ENCODE measurements around the gene KIF26A.

The KIF26A gene

GRCh38 chr14:104143521-104144452 is 5.4 kb downstream of the KIF26A start:
- no peak for DNase-seq (ENCODE audit: low spot score)

DNA sequence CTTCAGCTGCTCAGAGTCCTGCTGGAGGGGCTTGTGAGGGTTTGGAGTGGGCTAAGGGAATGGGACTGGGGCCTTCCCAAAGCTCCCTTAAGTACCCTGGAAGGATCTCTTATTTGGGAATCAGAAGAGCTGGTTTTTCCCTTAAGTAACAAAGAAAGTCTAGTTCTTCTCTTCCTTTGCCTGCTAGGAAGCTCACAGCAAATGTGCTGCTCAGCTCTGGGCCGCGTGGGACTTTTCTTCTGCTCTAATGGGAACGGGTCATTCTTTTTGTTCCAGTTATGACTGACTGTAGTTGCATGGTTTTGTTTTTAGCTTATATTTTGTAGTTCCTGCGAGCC is 6.0 kb downstream of the KIF26A start:
- DNase-seq (ENCODE audit: low spot score), result no peak

DNA sequence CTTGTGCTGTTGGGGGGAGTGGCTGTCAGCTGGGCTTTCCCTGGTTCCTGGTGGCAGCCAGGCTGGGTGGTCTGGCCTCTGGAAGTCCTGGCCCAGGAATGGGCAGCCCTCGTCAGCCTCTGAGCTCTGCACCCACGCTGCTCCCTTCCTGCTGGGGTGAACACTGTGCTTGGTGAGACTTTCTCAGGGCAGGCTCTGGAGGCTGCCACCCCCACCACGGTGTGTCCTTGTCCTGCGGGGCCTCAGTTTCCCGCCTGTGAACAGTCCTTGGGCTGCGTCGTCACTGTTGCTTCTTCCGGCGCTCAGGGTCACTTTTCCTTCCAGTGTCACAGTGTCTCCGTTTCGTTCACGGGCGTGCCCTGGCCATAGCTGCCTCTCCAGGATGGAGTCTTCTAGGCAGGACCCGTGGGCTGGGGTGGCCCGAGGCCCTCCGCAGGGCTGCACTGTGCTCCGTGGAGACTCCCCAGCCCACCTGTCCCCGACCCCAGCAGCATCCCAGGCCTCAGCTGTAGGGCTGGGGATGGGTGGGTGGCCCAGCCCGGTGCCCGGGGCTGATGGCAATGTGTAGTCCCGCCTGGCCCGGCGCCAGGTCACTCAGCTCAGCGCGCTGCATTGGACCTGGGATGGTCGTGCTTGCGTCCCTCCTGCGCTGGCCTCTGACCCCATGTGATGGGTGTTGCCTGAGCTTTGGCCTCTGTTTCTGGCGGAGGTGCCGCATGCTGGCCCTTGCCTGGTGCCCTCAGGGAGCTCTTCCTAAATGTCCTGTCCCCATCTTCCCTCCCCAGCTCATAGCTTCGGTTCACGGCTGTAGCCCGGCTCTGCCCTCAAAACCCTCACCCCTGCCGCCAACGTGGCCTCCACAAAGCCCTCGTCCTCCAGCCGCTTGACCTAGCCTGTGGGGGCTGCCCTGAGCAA is 6.8 kb downstream of the KIF26A start:
- no peak for DNase-seq (ENCODE audit: low spot score)

DNA sequence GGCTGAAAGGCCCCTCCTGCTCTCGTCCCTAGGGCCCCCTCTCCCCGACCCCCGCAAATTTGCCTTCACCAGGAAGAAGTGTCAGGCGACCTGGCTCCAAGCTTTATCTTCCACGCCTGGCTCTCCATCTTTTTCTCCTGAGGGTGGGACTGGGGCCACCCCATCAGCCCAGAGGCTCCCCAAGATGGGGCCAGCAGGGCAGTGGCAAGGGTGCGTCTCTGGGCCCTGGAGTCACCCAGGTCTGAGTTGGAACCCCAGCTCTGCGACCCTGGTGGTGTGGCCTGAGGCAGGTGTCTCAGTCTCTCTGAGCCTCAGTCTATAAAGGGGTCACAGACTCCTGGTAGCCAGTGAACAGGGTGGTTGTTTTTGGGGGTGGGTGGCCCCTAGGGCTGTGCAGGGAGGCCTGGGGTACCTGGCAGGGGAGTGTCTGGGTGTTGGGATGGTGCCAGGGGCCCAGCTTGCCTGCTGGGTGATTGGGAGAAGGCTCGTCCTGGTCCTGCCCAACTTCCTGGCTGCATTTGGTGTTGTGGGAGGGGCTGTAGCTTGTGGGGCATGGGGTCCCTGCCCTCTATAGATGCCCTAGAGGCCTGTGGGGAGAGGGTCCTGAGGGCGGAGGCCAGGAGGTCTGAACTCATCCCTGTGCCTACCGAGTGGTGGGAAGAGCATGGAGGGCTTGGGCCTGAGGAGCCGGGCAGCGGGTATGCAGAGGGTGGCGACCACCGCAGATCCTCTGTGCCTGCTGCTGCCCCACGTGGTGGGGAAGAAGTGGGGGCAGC is 7.6 kb downstream of the KIF26A start:
- no peak for DNase-seq (ENCODE audit: low spot score)

- DNase-seq (ENCODE audit: low spot score), result no peak
Measured at GRCh38 chr14:104146651-104147345, 8.4 kb downstream of the KIF26A start.

- DNase-seq (ENCODE audit: low spot score), result no peak
Measured at GRCh38 chr14:104147346-104148125, 9.1 kb downstream of the KIF26A start.

DNA sequence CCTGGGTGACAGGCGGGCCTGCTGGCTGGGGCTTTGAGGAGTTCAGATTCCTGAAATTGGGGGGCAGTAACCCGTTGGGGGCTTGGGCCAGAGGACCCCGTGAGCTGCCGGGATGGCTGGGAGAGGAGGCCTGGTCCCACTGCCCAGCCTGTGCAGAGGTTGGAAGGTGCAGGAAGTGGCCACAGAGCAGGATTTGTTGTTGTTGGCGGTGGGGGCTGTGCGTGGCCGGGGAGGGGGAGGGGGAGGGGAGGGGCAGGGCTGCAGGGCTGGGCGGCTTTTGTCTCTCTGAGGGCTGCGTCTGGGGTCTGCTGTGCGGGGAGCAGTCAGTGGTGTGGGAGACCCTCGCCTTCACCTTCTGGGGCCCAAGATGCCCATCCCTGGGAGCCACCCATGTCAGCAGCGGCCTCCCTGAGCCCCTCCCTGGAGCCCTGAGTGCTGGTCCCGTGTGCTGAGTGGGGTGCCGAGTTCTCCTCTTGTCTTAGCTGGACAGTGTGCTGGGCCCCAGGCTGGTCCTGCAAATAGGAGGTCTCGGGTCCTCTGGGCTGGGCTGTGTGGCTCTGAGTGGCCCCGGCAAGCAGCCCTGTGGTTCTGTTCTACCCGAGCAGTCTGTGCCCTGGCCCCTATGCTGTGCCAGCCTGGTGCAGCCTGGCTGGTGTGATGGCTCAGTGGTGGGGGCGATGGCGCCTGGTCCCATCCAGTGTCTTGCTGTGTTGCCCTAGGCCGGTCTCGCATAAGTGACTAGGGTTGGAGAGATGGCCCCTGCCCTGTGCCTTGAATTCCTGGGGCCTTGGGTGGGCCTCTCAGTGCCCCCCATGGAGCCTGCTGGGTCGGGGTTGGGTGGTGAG is 10.3 kb downstream of the KIF26A start:
- DNase-seq (ENCODE audit: low spot score), result no peak

DNA sequence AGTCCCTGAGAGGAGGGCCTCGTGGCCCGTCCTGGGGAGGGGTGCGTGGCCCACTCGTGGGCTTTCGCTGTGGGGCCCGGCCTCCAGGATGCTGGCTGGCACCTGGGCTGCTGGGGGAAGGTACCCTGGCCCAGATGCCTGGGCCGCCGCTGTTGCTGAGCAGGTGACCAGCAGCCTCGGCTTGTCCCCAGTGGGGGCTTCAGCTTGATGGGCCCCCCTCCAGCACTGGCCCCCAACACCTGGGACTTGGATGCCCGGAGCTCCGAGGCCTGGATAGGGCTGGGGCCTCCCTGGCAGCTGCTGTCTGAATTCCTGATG is 10.8 kb downstream of the KIF26A start:
- DNase-seq (ENCODE audit: low spot score), result no peak

GRCh38 chr14:104149617-104150135 is 11.3 kb downstream of the KIF26A start:
- no peak for DNase-seq (ENCODE audit: low spot score)

- peak; percentile 81 for DNase-seq (ENCODE audit: low spot score)
Measured at GRCh38 chr14:104150136-104151025, 12.0 kb downstream of the KIF26A start.

GRCh38 chr14:104151026-104151381 is 12.6 kb downstream of the KIF26A start:
- no peak for DNase-seq (ENCODE audit: low spot score)

- DNase-seq (ENCODE audit: low spot score), result no peak
Measured at GRCh38 chr14:104151566-104152245, 13.3 kb downstream of the KIF26A start.

GRCh38 chr14:104152246-104152575 is 13.8 kb downstream of the KIF26A start:
- no peak for DNase-seq (ENCODE audit: low spot score)

- no peak for DNase-seq (ENCODE audit: low spot score)
Measured at GRCh38 chr14:104152686-104153393, 14.5 kb downstream of the KIF26A start.

GRCh38 chr14:104153394-104153755 is 15.0 kb downstream of the KIF26A start:
- DNase-seq (ENCODE audit: low spot score), result peak; percentile 49

- DNase-seq (ENCODE audit: low spot score), result no peak
Measured at GRCh38 chr14:104154246-104154645, 15.9 kb downstream of the KIF26A start.

DNA sequence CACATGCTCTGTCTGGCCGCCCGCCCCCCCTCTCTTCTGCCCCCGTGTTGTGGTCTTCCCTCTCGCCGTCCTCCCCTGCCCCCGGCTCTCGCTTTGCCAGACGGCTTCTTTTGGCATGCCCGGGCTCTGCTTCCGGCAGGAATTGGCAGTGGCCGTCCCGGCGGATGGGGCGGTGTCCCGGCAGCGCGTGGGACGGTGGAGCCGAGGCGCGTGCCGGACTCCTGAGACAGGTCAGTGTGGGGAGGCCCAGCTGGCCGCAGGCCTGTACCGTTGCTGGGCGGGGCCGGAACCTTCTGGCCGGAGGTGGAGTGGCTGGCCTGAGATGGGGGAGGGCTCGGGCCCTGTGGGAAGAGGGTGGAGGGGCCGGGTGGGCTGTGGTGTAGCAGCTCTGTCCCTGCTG is 17.1 kb downstream of the KIF26A start:
- DNase-seq (ENCODE audit: low spot score), result no peak

DNA sequence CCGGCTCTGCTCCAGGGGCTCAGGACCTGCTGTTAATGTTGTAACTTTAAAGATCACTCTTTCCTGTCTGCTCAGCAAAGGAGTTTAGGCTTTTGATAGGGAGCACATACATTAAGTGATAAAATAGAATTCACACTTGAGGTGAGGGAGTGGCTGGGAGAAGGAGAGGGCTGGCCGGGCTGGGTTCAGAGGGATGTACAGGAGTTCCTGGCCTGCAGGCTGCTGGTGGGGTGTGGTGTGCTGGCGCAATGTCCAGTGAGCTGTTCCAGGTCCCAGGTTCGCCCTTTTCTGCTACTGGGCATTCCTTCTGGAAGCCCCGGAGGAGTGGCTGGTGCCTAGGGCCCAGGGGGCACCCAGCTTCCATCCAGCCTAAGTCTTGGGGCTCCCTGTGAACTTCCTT is 17.8 kb downstream of the KIF26A start:
- no peak for DNase-seq (ENCODE audit: low spot score)

Data from hematopoietic multipotent progenitor cell treated with erythropoietin and hydrocortisone succinate and interleukin-3 and kit ligand, for 15 days (in vitro differentiated cells).